HepG2 (cell line): Measurements from ENCODE around the gene NXPH4. TPM values are rescaled to one million over a fixed set of nuclear protein-coding genes. Genes with fewer than 3 reads are reported as not detected.
A peak's percentile ranks its signal among the peaks of the same experiment; 100 is the strongest.

Experiments used
- AHR ChIP-seq: IDR thresholded peaks from 2 replicates; pipeline ENCODE4 v1.6.1; 2018; ENCODE audit warnings: missing genetic modification reagents, missing compliant biosample characterization
- ESRRA ChIP-seq: sonication (generic); formaldehyde crosslinking; IDR thresholded peaks from 2 replicates; pipeline ENCODE4 v1.5.1; 2020; ENCODE audit warnings: mild to moderate bottlenecking, low read depth, missing genetic modification reagents
- MTA1 ChIP-seq: sonication (generic); formaldehyde crosslinking; IDR thresholded peaks from 2 replicates; pipeline ENCODE4 v1.4.0; 2020; ENCODE audit warnings: missing genetic modification reagents, mild to moderate bottlenecking, borderline replicate concordance
- RXRA ChIP-seq: sonication (generic); formaldehyde crosslinking; IDR thresholded peaks from 2 replicates; pipeline ENCODE4 v1.5.1; 2020; ENCODE audit warnings: missing genetic modification reagents
- ZNF776 ChIP-seq: sonication (generic); formaldehyde crosslinking; IDR thresholded peaks from 2 replicates; pipeline ENCODE4 v1.4.0; 2020; ENCODE audit warnings: mild to moderate bottlenecking, missing genetic modification reagents
- ZNF83 ChIP-seq: sonication (generic); formaldehyde crosslinking; IDR thresholded peaks from 2 replicates; pipeline ENCODE4 v1.4.0; 2020; ENCODE audit warnings: missing genetic modification reagents, mild to moderate bottlenecking, borderline replicate concordance
- polyA plus RNA-seq, 8 experiments: library from polyadenylated mRNA; depleted of rRNA in 3 of 8; stranded (reverse) in 7 of 8; unstranded in 1 of 8; fragments of >200 nt; fragmentation: Illumina TruSeq in 4 of 8; extraction: Trizol in 4 of 8; gene quantifications; 2 replicates each; pipeline versions ENCODE4 v1.2.1 to v1.2.3, GENCODE V29; 2011 to 2016; ENCODE audit warnings: low read depth in 4 of 8, missing spikeins in 1 of 8, mixed read lengths in 1 of 8; ENCODE audit not compliant: insufficient read depth in 1 of 8
- total RNA-seq, 5 experiments: library from RNA; depleted of rRNA; stranded (reverse); fragments of >200 nt; fragmentation: Illumina TruSeq; extraction: Trizol; gene quantifications; 2 replicates each; pipeline ENCODE4 v1.2.3, GENCODE V29; 2016; ENCODE audit warnings: low read depth in 1 of 5
- TF ChIP-seq, protein P1 (sequence below): sonication (generic); formaldehyde crosslinking; IDR thresholded peaks from one replicate; pipeline ENCODE4 v1.5.1; 2020; ENCODE audit warnings: mild to moderate bottlenecking, missing genetic modification reagents; ENCODE audit errors: not compliant biosample characterization
- TF ChIP-seq, protein P2 (sequence below): sonication (generic); formaldehyde crosslinking; IDR thresholded peaks from 2 replicates; pipeline ENCODE4 v1.9.0; 2022; ENCODE audit warnings: missing genetic modification reagents, mild to moderate bottlenecking, borderline replicate concordance
- TF ChIP-seq, protein P3 (sequence below): sonication (generic); formaldehyde crosslinking; IDR thresholded peaks from 2 replicates; pipeline ENCODE4 v1.5.1; 2020; ENCODE audit warnings: mild to moderate bottlenecking, missing genetic modification reagents, moderate library complexity
- TF ChIP-seq, protein P4 (sequence below): sonication (generic); formaldehyde crosslinking; IDR thresholded peaks from 2 replicates; pipeline ENCODE4 v1.4.0; 2020; ENCODE audit warnings: missing genetic modification reagents

The NXPH4 gene
- total and polyA plus RNA-seq, 2 of the 13 experiments (the other 11 are each of a cell fraction or from before 2014, with no cell fraction given) = 0.13 TPM; not detected in 1

DNA sequence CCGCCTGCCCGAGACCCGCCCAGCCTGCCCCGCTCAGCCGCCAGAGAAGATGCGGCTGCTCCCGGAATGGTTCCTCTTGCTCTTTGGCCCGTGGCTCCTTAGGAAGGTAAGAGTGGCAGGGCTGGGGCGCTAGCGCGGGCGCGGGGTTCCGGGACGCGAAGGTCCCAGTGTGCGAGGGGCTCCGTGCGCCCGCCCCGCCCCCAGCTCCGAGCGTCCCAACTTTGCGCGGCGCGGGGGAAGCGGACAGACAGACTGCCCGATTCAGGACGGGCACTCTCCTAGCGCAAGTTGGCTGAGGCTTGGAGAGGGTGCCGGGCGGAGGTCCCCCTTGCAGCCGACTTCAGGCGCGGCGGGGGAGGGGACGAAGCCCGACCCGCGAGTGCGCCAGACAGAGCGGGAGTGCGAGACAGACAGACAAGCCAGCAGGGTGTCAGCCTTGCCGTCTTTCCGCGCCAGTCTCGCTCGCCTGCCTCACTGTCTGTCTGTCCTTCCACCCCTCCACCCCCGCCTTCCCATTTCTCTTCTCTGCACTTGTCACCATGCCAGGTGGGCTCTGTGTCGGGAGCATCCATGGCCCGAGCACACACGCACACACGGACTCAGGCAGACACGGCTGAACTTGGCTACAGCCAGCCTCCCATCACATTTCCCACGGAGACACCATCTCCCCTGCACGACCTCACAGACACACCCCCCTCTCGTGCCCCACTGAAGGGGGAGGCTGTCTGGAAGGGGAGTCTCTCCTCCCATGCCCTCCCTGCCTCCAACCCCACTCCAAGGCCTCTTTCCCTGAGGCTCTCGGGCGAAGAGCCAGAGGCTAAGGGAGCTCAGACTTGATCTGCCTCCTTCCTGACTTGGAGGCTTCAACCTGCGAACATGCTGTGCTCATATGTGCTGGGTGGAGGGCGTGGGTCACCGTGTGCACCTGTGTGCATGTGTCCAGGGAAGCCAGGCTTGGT lies 606 bp downstream of the NXPH4 start (continued):
- TF ChIP-seq, protein P1, sequence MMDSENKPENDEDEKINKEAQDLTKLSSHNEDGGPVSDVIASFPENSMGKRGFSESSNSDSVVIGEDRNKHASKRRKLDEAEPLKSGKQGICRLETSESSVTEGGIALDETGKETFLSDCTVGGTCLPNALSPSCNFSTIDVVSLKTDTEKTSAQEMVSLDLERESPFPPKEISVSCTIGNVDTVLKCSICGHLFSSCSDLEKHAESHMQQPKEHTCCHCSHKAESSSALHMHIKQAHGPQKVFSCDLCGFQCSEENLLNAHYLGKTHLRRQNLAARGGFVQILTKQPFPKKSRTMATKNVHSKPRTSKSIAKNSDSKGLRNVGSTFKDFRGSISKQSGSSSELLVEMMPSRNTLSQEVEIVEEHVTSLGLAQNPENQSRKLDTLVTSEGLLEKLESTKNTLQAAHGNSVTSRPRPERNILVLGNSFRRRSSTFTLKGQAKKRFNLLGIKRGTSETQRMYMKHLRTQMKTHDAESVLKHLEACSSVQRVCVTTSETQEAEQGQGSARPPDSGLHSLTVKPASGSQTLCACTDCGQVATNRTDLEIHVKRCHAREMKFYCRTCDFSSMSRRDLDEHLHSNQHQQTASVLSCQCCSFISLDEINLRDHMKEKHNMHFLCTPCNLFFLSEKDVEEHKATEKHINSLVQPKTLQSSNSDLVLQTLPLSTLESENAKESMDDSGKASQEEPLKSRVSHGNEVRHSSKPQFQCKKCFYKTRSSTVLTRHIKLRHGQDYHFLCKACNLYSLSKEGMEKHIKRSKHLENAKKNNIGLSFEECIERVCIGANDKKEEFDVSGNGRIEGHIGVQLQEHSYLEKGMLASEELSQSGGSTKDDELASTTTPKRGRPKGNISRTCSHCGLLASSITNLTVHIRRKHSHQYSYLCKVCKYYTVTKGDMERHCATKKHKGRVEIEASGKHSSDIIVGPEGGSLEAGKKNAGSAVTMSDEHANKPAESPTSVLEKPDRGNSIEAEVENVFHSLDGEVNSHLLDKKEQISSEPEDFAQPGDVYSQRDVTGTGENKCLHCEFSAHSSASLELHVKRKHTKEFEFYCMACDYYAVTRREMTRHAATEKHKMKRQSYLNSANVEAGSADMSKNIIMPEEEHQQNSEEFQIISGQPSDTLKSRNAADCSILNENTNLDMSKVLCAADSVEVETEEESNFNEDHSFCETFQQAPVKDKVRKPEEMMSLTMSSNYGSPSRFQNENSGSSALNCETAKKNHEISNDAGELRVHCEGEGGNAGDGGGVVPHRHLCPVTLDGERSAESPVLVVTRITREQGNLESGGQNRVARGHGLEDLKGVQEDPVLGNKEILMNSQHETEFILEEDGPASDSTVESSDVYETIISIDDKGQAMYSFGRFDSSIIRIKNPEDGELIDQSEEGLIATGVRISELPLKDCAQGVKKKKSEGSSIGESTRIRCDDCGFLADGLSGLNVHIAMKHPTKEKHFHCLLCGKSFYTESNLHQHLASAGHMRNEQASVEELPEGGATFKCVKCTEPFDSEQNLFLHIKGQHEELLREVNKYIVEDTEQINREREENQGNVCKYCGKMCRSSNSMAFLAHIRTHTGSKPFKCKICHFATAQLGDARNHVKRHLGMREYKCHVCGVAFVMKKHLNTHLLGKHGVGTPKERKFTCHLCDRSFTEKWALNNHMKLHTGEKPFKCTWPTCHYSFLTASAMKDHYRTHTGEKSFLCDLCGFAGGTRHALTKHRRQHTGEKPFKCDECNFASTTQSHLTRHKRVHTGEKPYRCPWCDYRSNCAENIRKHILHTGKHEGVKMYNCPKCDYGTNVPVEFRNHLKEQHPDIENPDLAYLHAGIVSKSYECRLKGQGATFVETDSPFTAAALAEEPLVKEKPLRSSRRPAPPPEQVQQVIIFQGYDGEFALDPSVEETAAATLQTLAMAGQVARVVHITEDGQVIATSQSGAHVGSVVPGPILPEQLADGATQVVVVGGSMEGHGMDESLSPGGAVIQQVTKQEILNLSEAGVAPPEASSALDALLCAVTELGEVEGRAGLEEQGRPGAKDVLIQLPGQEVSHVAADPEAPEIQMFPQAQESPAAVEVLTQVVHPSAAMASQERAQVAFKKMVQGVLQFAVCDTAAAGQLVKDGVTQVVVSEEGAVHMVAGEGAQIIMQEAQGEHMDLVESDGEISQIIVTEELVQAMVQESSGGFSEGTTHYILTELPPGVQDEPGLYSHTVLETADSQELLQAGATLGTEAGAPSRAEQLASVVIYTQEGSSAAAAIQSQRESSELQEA (CRISPR knock-in tag) = peak; percentile 41
- 0 out of 2 replicates have a peak, but pooled peaks have one; percentile 18 for TF ChIP-seq MTA1 (CRISPR knock-in tag)
- TF ChIP-seq ZNF776 = no peak
- TF ChIP-seq, protein P2, sequence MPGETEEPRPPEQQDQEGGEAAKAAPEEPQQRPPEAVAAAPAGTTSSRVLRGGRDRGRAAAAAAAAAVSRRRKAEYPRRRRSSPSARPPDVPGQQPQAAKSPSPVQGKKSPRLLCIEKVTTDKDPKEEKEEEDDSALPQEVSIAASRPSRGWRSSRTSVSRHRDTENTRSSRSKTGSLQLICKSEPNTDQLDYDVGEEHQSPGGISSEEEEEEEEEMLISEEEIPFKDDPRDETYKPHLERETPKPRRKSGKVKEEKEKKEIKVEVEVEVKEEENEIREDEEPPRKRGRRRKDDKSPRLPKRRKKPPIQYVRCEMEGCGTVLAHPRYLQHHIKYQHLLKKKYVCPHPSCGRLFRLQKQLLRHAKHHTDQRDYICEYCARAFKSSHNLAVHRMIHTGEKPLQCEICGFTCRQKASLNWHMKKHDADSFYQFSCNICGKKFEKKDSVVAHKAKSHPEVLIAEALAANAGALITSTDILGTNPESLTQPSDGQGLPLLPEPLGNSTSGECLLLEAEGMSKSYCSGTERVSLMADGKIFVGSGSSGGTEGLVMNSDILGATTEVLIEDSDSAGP = peak; percentile 15; the same call in 1 of the 2 replicates
- no peak for TF ChIP-seq RXRA
- no peak for TF ChIP-seq AHR (CRISPR knock-in tag)
- TF ChIP-seq, protein P3, sequence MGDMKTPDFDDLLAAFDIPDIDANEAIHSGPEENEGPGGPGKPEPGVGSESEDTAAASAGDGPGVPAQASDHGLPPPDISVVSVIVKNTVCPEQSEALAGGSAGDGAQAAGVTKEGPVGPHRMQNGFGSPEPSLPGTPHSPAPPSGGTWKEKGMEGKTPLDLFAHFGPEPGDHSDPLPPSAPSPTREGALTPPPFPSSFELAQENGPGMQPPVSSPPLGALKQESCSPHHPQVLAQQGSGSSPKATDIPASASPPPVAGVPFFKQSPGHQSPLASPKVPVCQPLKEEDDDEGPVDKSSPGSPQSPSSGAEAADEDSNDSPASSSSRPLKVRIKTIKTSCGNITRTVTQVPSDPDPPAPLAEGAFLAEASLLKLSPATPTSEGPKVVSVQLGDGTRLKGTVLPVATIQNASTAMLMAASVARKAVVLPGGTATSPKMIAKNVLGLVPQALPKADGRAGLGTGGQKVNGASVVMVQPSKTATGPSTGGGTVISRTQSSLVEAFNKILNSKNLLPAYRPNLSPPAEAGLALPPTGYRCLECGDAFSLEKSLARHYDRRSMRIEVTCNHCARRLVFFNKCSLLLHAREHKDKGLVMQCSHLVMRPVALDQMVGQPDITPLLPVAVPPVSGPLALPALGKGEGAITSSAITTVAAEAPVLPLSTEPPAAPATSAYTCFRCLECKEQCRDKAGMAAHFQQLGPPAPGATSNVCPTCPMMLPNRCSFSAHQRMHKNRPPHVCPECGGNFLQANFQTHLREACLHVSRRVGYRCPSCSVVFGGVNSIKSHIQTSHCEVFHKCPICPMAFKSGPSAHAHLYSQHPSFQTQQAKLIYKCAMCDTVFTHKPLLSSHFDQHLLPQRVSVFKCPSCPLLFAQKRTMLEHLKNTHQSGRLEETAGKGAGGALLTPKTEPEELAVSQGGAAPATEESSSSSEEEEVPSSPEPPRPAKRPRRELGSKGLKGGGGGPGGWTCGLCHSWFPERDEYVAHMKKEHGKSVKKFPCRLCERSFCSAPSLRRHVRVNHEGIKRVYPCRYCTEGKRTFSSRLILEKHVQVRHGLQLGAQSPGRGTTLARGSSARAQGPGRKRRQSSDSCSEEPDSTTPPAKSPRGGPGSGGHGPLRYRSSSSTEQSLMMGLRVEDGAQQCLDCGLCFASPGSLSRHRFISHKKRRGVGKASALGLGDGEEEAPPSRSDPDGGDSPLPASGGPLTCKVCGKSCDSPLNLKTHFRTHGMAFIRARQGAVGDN = peak; percentile 6
- no peak for TF ChIP-seq ESRRA (CRISPR knock-in tag)
- TF ChIP-seq, protein P4, sequence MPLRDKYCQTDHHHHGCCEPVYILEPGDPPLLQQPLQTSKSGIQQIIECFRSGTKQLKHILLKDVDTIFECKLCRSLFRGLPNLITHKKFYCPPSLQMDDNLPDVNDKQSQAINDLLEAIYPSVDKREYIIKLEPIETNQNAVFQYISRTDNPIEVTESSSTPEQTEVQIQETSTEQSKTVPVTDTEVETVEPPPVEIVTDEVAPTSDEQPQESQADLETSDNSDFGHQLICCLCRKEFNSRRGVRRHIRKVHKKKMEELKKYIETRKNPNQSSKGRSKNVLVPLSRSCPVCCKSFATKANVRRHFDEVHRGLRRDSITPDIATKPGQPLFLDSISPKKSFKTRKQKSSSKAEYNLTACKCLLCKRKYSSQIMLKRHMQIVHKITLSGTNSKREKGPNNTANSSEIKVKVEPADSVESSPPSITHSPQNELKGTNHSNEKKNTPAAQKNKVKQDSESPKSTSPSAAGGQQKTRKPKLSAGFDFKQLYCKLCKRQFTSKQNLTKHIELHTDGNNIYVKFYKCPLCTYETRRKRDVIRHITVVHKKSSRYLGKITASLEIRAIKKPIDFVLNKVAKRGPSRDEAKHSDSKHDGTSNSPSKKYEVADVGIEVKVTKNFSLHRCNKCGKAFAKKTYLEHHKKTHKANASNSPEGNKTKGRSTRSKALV (CRISPR knock-in tag) = peak; percentile 11; the same call in 1 of the 2 replicates
- TF ChIP-seq ZNF83 (CRISPR knock-in tag) = 0 out of 2 replicates have a peak, but pooled peaks have one; percentile 66
